NCI-H187 treated with DMSO at 0.1 percent for 48 hours (cell line): Measurements from ENCODE around the gene EIF3C.
"Not testable (repeated sequence)": the region's sequence is repeated elsewhere in the genome, so short reads cannot be mapped to it uniquely, and the experiment has no call there.

Experiments
- DNase-seq: peaks from one replicate; lab custom pipeline; 2025; lab: John Stamatoyannopoulos, UW

The EIF3C gene

DNA sequence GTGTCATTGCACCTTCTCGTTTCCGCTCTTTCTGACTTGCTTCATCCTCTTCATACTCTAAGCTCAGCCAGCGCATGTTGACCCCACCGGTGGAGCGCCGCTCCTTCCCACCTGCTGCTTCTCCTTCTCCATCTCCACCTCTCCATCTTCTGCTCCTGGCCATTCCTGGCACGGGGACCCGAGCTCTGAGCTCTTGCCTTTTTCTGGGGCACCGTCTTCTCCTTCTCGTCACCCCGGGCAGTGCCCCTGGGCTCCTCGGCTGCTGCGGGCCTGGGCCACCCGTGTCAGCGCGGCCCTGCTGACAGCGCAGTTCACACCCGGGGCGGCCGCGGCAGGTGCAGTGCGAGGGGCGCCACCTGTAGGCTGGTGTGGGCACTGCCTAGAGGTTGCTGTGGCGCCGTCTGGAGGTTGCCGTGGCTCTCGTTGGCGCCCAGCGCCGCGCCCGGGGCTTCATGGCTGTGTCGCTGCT is 38.8 kb downstream of the EIF3C start:
- not testable (repeated sequence) for DNase-seq

DNA sequence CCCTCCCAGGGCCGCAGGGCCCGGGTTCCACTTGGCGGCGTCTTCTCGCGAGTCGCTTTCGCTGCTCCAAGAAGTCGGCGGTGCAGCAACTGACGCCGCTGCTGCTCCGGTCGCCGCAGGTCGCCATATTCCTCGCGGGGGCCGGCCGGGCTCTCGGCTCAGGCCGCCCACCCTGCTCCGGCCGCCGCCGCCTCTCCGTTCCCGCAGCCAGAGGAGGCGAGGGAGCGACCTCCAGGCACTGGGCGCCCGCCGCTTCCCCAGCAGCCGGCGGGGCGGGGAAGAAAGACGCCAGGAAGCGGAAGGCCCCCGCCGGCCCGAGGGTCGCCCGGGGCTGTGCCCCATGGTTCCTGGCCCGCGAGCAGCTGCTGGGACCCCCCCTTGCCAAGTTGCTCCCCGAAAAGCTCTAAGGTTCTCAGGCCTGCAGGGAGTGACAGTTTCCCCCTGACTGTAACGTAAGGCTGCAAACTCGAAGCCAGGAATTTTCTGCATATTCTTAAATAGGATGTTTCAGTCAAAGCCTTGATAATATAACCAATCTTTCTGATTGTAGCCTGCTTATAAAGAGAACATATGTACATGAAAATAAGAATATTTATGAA is 39.3 kb downstream of the EIF3C start:
- not testable (repeated sequence) for DNase-seq

DNA sequence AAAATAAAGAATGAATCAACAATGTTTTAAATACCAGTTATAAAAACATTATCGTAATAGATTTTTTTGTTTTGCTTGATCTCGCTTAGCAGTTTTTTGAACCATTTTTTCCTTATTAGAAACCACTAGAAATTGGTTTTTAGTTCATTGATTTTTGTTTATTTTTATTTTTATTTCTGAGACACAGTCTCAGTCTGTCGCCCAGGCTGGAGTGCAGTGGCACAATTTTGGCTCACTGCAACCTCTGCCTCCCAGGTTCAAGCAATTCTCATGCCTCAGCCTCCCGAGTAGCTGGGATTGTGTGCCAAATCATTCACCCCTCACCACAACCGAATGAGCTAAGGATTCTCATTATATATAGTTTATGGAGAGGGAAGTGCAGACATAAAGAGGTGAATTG is 40.2 kb downstream of the EIF3C start, which contains the start of gene NPIPB9:
TSS of gene NPIPB9 (plus strand) at position 301 of the 400 bp plus-strand sequence.
- not testable (repeated sequence) for DNase-seq

DNA sequence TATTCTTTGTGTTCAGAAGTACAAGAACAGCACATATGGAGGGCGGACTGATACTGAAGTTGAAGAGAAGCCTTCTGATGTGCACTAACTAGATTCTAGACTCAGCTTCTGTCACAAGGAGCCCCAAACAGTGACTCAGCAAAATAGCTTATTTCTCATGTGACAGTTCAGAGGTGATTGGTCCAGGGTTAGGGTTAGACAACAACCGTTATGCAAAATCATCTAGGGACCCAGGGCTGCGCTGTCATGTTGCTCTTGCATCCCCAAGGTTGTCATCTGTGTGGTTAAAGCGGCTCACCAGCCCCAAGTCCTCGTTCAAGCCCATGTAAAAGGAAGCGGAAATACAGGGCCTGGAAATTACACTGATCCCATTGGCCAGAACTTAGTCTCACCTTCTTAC is 70.4 kb downstream of the EIF3C start:
- not testable (repeated sequence) for DNase-seq

DNA sequence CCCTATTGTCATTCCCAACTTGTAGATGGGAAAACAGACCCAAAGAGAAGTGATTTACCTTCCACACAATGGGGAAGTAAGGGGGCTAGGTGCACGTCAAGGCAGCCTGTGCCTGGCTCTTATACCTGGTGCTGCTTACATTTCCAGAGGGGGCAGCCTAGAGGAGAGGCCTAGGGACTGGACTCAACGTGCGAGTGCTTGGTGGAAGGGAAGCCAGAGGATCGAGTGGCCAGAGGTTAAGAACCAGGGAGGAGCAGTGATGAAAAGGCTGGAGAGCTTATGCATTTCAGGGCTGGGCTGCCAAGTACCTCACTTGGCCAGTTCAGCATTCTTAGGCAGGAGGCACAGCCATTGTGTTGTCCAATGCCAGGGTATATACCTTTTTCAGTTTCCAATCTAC is 71.1 kb downstream of the EIF3C start:
- not testable (repeated sequence) for DNase-seq
